Astrocyte (in vitro differentiated cells and primary cell): ENCODE results near the gene HEATR5A. TPM values are rescaled to one million over a fixed set of nuclear protein-coding genes. Genes with fewer than 3 reads are reported as not detected.

Experiments
- DNase-seq: peaks from one replicate; pipeline ENCODE4 v3.0.0-alpha.2; 2010; ENCODE audit warnings: low read depth
- FAIRE-seq: peaks from 2 replicates; lab custom pipeline; 2011; peaks lifted over from hg19 to GRCh38; lab: Jason Lieb, UNC
- H2AFZ ChIP-seq: 2 replicates; pipeline ENCODE4 v1.6.0; 2012; ENCODE audit warnings: low read depth, low read length, inconsistent platforms
- H3K27ac ChIP-seq: 2 replicates; pipeline ENCODE4 v1.5.1; 2011; ENCODE audit warnings: low read depth, low read length, inconsistent platforms
- H3K27me3 ChIP-seq: 2 replicates; pipeline ENCODE4 v1.6.0; 2011; ENCODE audit warnings: low read length, inconsistent platforms; ENCODE audit not compliant: insufficient read depth
- H3K36me3 ChIP-seq: 2 replicates; pipeline ENCODE4 v1.5.1; 2011; ENCODE audit warnings: low read length, inconsistent platforms; ENCODE audit not compliant: insufficient read depth
- H3K4me1 ChIP-seq: 2 replicates; pipeline ENCODE4 v1.5.1; 2011; ENCODE audit warnings: low read length, inconsistent platforms; ENCODE audit not compliant: insufficient read depth
- H3K4me2 ChIP-seq: 2 replicates; pipeline ENCODE4 v1.6.0; 2012; ENCODE audit warnings: low read length, inconsistent platforms
- H3K4me3 ChIP-seq: 2 replicates; pipeline ENCODE4 v1.5.1; 2011; ENCODE audit warnings: low read depth, mild to moderate bottlenecking, low read length, inconsistent platforms; ENCODE audit not compliant: insufficient read depth
- H3K79me2 ChIP-seq: 2 replicates; pipeline ENCODE4 v1.6.0; 2012; ENCODE audit warnings: mild to moderate bottlenecking, low read length, inconsistent platforms; ENCODE audit not compliant: insufficient read depth
- H3K9ac ChIP-seq: 2 replicates; pipeline ENCODE4 v1.6.0; 2012; ENCODE audit warnings: mild to moderate bottlenecking, low read length, inconsistent platforms
- H3K9me3 ChIP-seq: 2 replicates; pipeline ENCODE4 v1.5.1; 2012; ENCODE audit warnings: low read depth, mild to moderate bottlenecking, low read length, inconsistent platforms; ENCODE audit not compliant: insufficient read depth
- H4K20me1 ChIP-seq: 2 replicates; pipeline ENCODE4 v1.6.0; 2012; ENCODE audit warnings: low read length, inconsistent platforms; ENCODE audit not compliant: insufficient read depth
- H3K27ac Mint-ChIP-seq: one replicate; pipeline ENCODE4 v1.8.0; 2021; ENCODE audit warnings: mild to moderate bottlenecking, mixed read lengths; ENCODE audit not compliant: unreplicated experiment
- H3K27me3 Mint-ChIP-seq: one replicate; pipeline ENCODE4 v1.8.0; 2021; ENCODE audit warnings: low read depth, mixed read lengths; ENCODE audit not compliant: unreplicated experiment
- H3K36me3 Mint-ChIP-seq: one replicate; pipeline ENCODE4 v1.8.0; 2021; ENCODE audit warnings: low read depth, mixed read lengths; ENCODE audit not compliant: unreplicated experiment
- H3K4me1 Mint-ChIP-seq: one replicate; pipeline ENCODE4 v1.8.0; 2021; ENCODE audit warnings: low read depth, mixed read lengths; ENCODE audit not compliant: unreplicated experiment
- H3K4me3 Mint-ChIP-seq: one replicate; pipeline ENCODE4 v1.8.0; 2021; ENCODE audit warnings: mild to moderate bottlenecking, moderate library complexity, mixed read lengths; ENCODE audit not compliant: unreplicated experiment
- H3K9me3 Mint-ChIP-seq: one replicate; pipeline ENCODE4 v1.8.0; 2021; ENCODE audit warnings: mild to moderate bottlenecking, mixed read lengths; ENCODE audit not compliant: unreplicated experiment
- EZH2 ChIP-seq: IDR thresholded peaks from 2 replicates; pipeline ENCODE4 v1.6.1; 2012; ENCODE audit warnings: mild to moderate bottlenecking, low read length, inconsistent platforms; ENCODE audit not compliant: insufficient read depth
- total RNA-seq: library from RNA; stranded (reverse); gene quantifications from 2 replicates; pipeline ENCODE4 v1.2.1, GENCODE V29; 2021
- TF ChIP-seq, protein P1 (sequence below): IDR thresholded peaks from 2 replicates; pipeline ENCODE4 v1.5.1; 2011; ENCODE audit warnings: low read depth, mild to moderate bottlenecking, inconsistent platforms, low read length, moderate library complexity; ENCODE audit not compliant: insufficient read depth

HEATR5A gene
- total RNA-seq, 1 donor from 2014 or later, result 50.7 TPM

- Histone ChIP-seq H4K20me1 (no peaks in the 10 kb centered on the region), H3K27ac (peak within 1 kb of the TSS; percentile 88), H3K4me1 (peaks cover 3% of the 10 kb centered on the region), H3K4me3 (peak within 1 kb of the TSS; percentile 93), H3K79me2 (peaks cover 23% of the 10 kb centered on the region), H3K4me2 (peak within 1 kb of the TSS; percentile 97), H3K36me3 (peaks cover 6% of the 10 kb centered on the region), H3K9me3 (no peaks in the 10 kb centered on the region), H3K27me3 (no peaks in the 10 kb centered on the region), H2AFZ (peak within 1 kb of the TSS; percentile 91), H3K9ac (peak within 1 kb of the TSS; percentile 96)
- H3K4me3 Mint-ChIP-seq, result peak within 1 kb of the TSS; percentile 99
- TF ChIP-seq, protein P1, sequence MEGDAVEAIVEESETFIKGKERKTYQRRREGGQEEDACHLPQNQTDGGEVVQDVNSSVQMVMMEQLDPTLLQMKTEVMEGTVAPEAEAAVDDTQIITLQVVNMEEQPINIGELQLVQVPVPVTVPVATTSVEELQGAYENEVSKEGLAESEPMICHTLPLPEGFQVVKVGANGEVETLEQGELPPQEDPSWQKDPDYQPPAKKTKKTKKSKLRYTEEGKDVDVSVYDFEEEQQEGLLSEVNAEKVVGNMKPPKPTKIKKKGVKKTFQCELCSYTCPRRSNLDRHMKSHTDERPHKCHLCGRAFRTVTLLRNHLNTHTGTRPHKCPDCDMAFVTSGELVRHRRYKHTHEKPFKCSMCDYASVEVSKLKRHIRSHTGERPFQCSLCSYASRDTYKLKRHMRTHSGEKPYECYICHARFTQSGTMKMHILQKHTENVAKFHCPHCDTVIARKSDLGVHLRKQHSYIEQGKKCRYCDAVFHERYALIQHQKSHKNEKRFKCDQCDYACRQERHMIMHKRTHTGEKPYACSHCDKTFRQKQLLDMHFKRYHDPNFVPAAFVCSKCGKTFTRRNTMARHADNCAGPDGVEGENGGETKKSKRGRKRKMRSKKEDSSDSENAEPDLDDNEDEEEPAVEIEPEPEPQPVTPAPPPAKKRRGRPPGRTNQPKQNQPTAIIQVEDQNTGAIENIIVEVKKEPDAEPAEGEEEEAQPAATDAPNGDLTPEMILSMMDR, result no peak
- TF ChIP-seq EZH2, result no peak
- FAIRE-seq (no peak), DNase-seq (peak; percentile 81)
- no peaks in the 10 kb centered on the region for H3K27me3 Mint-ChIP-seq
- H3K27ac Mint-ChIP-seq, result peak within 1 kb of the TSS; percentile 99
- peaks cover 10% of the 10 kb centered on the region for H3K4me1 Mint-ChIP-seq
- no peaks in the 10 kb centered on the region for H3K9me3 Mint-ChIP-seq
- peaks cover 2% of the 10 kb centered on the region for H3K36me3 Mint-ChIP-seq
These were observed 36.7 kb upstream of the HEATR5A start, which contains the start of gene DTD2 for GRCh38 chr14:31456841-31457664. TSS of gene DTD2 (minus strand) at chr14:31457506. CDS start at chr14:31457393, 113 bp downstream.

DNA sequence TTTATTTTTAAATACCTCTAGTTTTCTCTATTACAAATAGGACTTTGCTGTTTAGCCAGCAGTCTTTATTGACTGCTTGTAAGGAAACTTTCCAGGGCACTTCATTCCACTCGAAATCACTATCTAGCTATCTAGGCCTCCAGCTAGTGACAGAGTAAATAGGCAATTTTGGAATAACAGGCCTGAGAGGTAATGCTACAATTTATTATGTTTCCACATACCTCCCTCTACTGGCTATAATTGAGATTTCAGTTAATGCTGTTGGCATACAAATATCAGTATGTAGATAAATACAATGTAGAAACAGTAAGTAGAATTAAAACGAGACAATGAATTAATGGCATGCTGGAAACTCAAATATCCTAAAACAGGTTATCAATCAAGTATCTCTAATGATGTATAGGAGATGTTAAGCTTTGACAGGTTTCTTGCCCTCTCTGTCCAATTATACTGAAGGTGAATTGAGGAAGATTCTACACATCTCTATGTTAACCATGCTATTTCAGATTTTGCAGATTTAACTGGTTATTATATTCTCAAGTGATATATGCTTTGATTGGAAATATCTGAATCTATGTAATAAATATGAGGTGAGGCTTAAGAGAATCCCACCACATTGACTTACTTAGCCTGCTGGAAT, 29.7 kb upstream of the HEATR5A start:
- no peaks in the 10 kb centered on the region for H3K27me3 ChIP-seq

More for the DNA sequence above, 29.7 kb upstream of the HEATR5A start:
- H3K4me1 ChIP-seq, result no peaks in the 10 kb centered on the region
- H3K9me3 Mint-ChIP-seq, result no peaks in the 10 kb centered on the region
- peaks cover 14% of the 10 kb centered on the region for H3K79me2 ChIP-seq
- H3K36me3 ChIP-seq, result peaks cover 13% of the 10 kb centered on the region
- no peaks in the 10 kb centered on the region for H3K4me1 Mint-ChIP-seq
- FAIRE-seq (peak; percentile 60), DNase-seq (peak; percentile 19)
- H3K4me3 Mint-ChIP-seq, result no peak overlapping the region
- no peak overlapping the region for H3K27ac Mint-ChIP-seq
- TF ChIP-seq, protein P1, result peak; percentile 62
- TF ChIP-seq EZH2, result no peak
- H3K9ac ChIP-seq, result no peak overlapping the region
- H3K27me3 Mint-ChIP-seq, result no peaks in the 10 kb centered on the region
- no peak overlapping the region for H3K4me3 ChIP-seq
- H3K36me3 Mint-ChIP-seq, result peaks cover 15% of the 10 kb centered on the region
- H3K4me2 ChIP-seq, result no peak overlapping the region
- H3K27ac ChIP-seq, result no peak overlapping the region
- no peak overlapping the region for H2AFZ ChIP-seq
- no peaks in the 10 kb centered on the region for H4K20me1 ChIP-seq
- no peaks in the 10 kb centered on the region for H3K9me3 ChIP-seq
